Progenitor cell of endocrine pancreas (in vitro differentiated cells): Measurements from ENCODE around the gene OR2L13. TPM values are rescaled to one million over a fixed set of nuclear protein-coding genes. Genes with fewer than 3 reads are reported as not detected.

Source experiments
- DNase-seq: peaks from one replicate; pipeline ENCODE4 v3.0.0; 2021; ENCODE audit warnings: low spot score; ENCODE audit not compliant: unreplicated experiment
- H3K27ac Mint-ChIP-seq: 2 replicates; pipeline ENCODE4 v1.8.0; 2021; ENCODE audit warnings: mild to moderate bottlenecking, moderate library complexity, mixed read lengths
- H3K27me3 Mint-ChIP-seq: 2 replicates; pipeline ENCODE4 v1.8.0; 2021; ENCODE audit warnings: mixed read lengths
- H3K36me3 Mint-ChIP-seq: 2 replicates; pipeline ENCODE4 v1.8.0; 2022; ENCODE audit warnings: mixed read lengths; ENCODE audit not compliant: insufficient read depth
- H3K4me1 Mint-ChIP-seq: 2 replicates; pipeline ENCODE4 v1.8.0; 2021; ENCODE audit warnings: low read depth, mixed read lengths
- H3K4me3 Mint-ChIP-seq: 2 replicates; pipeline ENCODE4 v1.8.0; 2021; ENCODE audit warnings: low read depth, mild to moderate bottlenecking, moderate library complexity, mixed read lengths
- H3K9me3 Mint-ChIP-seq: 2 replicates; pipeline ENCODE4 v1.8.0; 2021; ENCODE audit warnings: low read depth, mixed read lengths
- total RNA-seq: library from RNA; stranded (reverse); gene quantifications from 2 replicates; pipeline ENCODE4 v1.2.1, GENCODE V29; 2021
- TF ChIP-seq, protein P1 (sequence below): fragments of 200-600 bp; sonication (generic); IDR thresholded peaks from one replicate; pipeline ENCODE4 v1.5.0; 2021; ENCODE audit warnings: antibody characterized with exemption, mild to moderate bottlenecking; ENCODE audit not compliant: unreplicated experiment

Gene OR2L13
- total RNA-seq, 1 donor from 2014 or later, result not detected

DNA sequence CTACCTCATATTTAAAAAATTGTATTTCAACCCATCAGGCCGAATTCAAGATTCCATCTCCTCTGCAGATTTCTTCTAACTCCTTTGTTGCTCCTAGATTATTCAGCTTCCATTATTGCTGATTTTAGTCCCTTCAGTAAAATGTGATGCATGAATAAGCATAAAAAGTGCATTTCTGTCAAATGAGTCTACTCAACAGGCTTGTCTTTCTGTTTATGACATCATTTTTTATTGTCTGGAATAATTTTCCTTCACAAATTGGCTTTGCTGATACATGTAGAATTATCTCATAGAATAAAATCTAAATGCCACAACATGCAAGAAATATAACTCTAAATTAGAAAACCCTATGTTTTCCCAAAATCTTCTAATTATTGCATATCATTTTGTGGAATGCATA is 48.3 kb downstream of the OR2L13 start:
- Mint-ChIP-seq H3K27ac (no peak overlapping the region), H3K4me3 (no peak overlapping the region), H3K36me3 (peaks cover 3% of the 10 kb centered on the region), H3K4me1 (no peaks in the 10 kb centered on the region), H3K27me3 (no peaks in the 10 kb centered on the region), H3K9me3 (peaks cover 61% of the 10 kb centered on the region)
- DNase-seq, result no peak
- TF ChIP-seq, protein P1, sequence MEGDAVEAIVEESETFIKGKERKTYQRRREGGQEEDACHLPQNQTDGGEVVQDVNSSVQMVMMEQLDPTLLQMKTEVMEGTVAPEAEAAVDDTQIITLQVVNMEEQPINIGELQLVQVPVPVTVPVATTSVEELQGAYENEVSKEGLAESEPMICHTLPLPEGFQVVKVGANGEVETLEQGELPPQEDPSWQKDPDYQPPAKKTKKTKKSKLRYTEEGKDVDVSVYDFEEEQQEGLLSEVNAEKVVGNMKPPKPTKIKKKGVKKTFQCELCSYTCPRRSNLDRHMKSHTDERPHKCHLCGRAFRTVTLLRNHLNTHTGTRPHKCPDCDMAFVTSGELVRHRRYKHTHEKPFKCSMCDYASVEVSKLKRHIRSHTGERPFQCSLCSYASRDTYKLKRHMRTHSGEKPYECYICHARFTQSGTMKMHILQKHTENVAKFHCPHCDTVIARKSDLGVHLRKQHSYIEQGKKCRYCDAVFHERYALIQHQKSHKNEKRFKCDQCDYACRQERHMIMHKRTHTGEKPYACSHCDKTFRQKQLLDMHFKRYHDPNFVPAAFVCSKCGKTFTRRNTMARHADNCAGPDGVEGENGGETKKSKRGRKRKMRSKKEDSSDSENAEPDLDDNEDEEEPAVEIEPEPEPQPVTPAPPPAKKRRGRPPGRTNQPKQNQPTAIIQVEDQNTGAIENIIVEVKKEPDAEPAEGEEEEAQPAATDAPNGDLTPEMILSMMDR, result no peak

DNA sequence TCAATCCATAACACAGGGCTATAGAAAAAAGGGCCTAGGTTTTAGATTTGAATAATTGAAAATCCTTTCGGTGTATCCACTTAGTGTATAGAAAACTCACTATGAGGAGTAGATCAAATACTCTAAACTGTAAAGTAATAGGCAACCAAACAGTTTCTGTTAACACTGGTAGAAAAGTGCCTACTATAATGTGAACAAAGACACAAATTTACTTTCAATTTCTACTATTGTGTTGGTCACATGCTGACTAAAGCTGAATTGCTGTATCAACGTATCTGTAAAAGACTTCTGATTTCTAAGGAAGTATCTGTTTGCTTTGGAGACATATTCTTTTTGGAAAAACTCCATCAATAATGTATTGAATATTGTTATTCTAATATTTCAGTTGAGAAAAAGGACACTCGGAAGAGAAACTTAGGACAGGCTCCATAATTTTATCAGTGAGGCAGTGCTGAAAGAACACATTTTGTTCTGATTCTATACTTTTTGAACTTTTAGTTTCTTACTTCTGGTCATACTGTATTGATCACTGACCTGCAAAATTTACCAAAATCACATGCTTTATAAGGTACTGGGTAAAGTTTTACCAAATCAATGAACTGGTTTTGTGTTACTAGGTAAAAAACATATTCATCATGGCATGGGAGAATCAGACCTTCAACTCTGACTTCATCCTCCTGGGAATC is 49.7 kb downstream of the OR2L13 start, which contains the start of gene OR2M5:
TSS of gene OR2M5 (plus strand) at position 636 of the 686 bp plus-strand sequence. CDS start at position 636, 0 bp downstream.
- no peak within 1 kb of the TSS for H3K4me3 Mint-ChIP-seq
- H3K4me1 Mint-ChIP-seq, result no peaks in the 10 kb centered on the region
- DNase-seq, result no peak
- H3K27me3 Mint-ChIP-seq, result no peaks in the 10 kb centered on the region
- TF ChIP-seq, protein P1, result no peak
- peaks cover 70% of the 10 kb centered on the region for H3K9me3 Mint-ChIP-seq
- H3K36me3 Mint-ChIP-seq, result peaks cover 3% of the 10 kb centered on the region
- no peak within 1 kb of the TSS for H3K27ac Mint-ChIP-seq

Other genes starting within 250 kb of the OR2L13 start
- gene TRIM58, start 238.0 kb upstream of the OR2L13 start, total RNA-seq, result 1.1 and 1.2 TPM in 2 replicates
- gene OR2W3, start 199.6 kb upstream of the OR2L13 start, total RNA-seq, result 0.31 TPM in 1 of 2 replicates, not detected in the other
- not detected in 2 replicates for gene OR2T8, start 174.9 kb upstream of the OR2L13 start, total RNA-seq
- not detected in 2 replicates for gene OR2AJ1, start 170.3 kb upstream of the OR2L13 start, total RNA-seq
- gene OR2L8, start 146.3 kb upstream of the OR2L13 start, total RNA-seq, result not detected in 2 replicates
- gene OR2AK2, start 130.0 kb upstream of the OR2L13 start, total RNA-seq, result not detected in 2 replicates
- not detected in 2 replicates for gene OR2L5, start 81.5 kb upstream of the OR2L13 start, total RNA-seq
- gene OR2L2, start 65.1 kb upstream of the OR2L13 start, total RNA-seq, result 0.14 and 0.22 TPM in 2 replicates
- gene OR2L3, start 48.3 kb upstream of the OR2L13 start, total RNA-seq, result not detected in 2 replicates
- not detected in 2 replicates for gene OR2M5, start 50.0 kb downstream of the OR2L13 start, total RNA-seq
- not detected in 2 replicates for gene OR2M2, start 79.6 kb downstream of the OR2L13 start, total RNA-seq
- not detected in 2 replicates for gene OR2M3, start 102.1 kb downstream of the OR2L13 start, total RNA-seq
- not detected in 2 replicates for gene OR2M4, start 136.2 kb downstream of the OR2L13 start, total RNA-seq
- gene OR2T33, start 182.8 kb downstream of the OR2L13 start, total RNA-seq, result not detected in 2 replicates
- gene OR2T12, start 208.2 kb downstream of the OR2L13 start, total RNA-seq, result not detected in 2 replicates
- not detected in 2 replicates for gene OR2M7, start 229.4 kb downstream of the OR2L13 start, total RNA-seq